Measurements from ENCODE around the gene SLC25A23. TPM values are rescaled to one million over a fixed set of nuclear protein-coding genes. Genes with fewer than 3 reads are reported as not detected.
"Not testable (repeated sequence)": the region's sequence is repeated elsewhere in the genome, so short reads cannot be mapped to it uniquely, and the experiment has no call there.

Gene SLC25A23
- 100 to 1,000 TPM; 124 to 151 TPM for total RNA-seq

GRCh38 chr19:6459262-6460098 lies at the start of gene SLC25A23:
Gene SLC25A23, minus strand, starts transcription at chr19:6459792. Its CDS starts 164 bp downstream, at chr19:6459628.
- DNase-seq: peak; percentile 86
- H3K27me3 ChIP-seq: no peaks in the 10 kb centered on the region
- H3K27ac ChIP-seq: peak within 1 kb of the TSS; percentile 81
- no peaks in the 10 kb centered on the region for H3K4me1 ChIP-seq
- peak within 1 kb of the TSS; percentile 86 for H3K4me3 ChIP-seq
- no peak for TF ChIP-seq CTCF (IDR thresholded peaks at IDR 0.05)
- no peaks in the 10 kb centered on the region for H3K9me3 ChIP-seq
- intact Hi-C loops (cut with DNase I): no loop called here
- peaks cover 2% of the 10 kb centered on the region for H3K36me3 ChIP-seq
- H3K9ac ChIP-seq (ENCODE audit: low read depth in 2 of 2, low read length in 2 of 2): peak within 1 kb of the TSS; percentile 72 to 88

GRCh38 chr19:6508028-6508771 lies 48.6 kb upstream of the SLC25A23 start:
- H3K9me3 ChIP-seq; H3K9ac ChIP-seq (ENCODE audit: low read depth in 2 of 2, low read length in 2 of 2); H3K4me1 ChIP-seq; DNase-seq; H3K36me3 ChIP-seq; H3K4me3 ChIP-seq; H3K27ac ChIP-seq; H3K27me3 ChIP-seq; intact Hi-C loops (cut with DNase I): not testable (repeated sequence)

- Histone ChIP-seq H3K9me3 (no peaks in the 10 kb centered on the region), H3K27me3 (peaks cover 28% of the 10 kb centered on the region), H3K36me3 (no peaks in the 10 kb centered on the region), H3K4me1 (peaks cover 6% of the 10 kb centered on the region), H3K27ac (no peak overlapping the region), H3K9ac (ENCODE audit: low read depth in 2 of 2, low read length in 2 of 2) (no peak overlapping the region), H3K4me3 (no peak overlapping the region)
- no peak for DNase-seq
- no peak for TF ChIP-seq CTCF (IDR thresholded peaks at IDR 0.05)
- intact Hi-C loops (cut with DNase I): no loop called here
Observed at GRCh38 chr19:6503407-6504201, 44.0 kb upstream of the SLC25A23 start.

GRCh38 chr19:6501740-6502648 lies 42.4 kb upstream of the SLC25A23 start, which contains the start of gene TUBB4A:
Gene TUBB4A, minus strand, starts transcription at chr19:6502309. Its CDS starts 97 bp downstream, at chr19:6502212.
- Histone ChIP-seq H3K4me1 (peaks cover 6% of the 10 kb centered on the region), H3K27ac (no peak within 1 kb of the TSS), H3K9ac (ENCODE audit: low read depth in 2 of 2, low read length in 2 of 2) (no peak within 1 kb of the TSS), H3K9me3 (no peaks in the 10 kb centered on the region), H3K36me3 (no peaks in the 10 kb centered on the region), H3K4me3 (peak within 1 kb of the TSS; percentile 25), H3K27me3 (peaks cover 28% of the 10 kb centered on the region)
- no peak for TF ChIP-seq CTCF (IDR thresholded peaks at IDR 0.05)
- no peak for DNase-seq
- intact Hi-C loops (cut with DNase I): no loop called here

Data from colonic mucosa (tissue), 4 donors.